Fibroblast of pulmonary artery (primary cell): ENCODE results near the gene SIL1.
"Not testable (repeated sequence)": the region's sequence is repeated elsewhere in the genome, so short reads cannot be mapped to it uniquely, and the experiment has no call there.

Experiments used
- DNase-seq: peaks from one replicate; pipeline ENCODE4 v3.0.0-alpha.2; 2010; ENCODE audit warnings: low read depth
- H3K4me3 ChIP-seq: replicated peaks from 2 replicates; pipeline ENCODE4 v1.5.1; 2011; ENCODE audit warnings: low read depth, mild to moderate bottlenecking, control low read depth, low read length, moderate library complexity
- TF ChIP-seq, protein P1 (sequence below): IDR thresholded peaks from 2 replicates; pipeline ENCODE4 v1.5.1; 2011; ENCODE audit warnings: mild to moderate bottlenecking, control low read depth, low read length, inconsistent platforms; ENCODE audit errors: missing control alignments

The SIL1 gene

DNA sequence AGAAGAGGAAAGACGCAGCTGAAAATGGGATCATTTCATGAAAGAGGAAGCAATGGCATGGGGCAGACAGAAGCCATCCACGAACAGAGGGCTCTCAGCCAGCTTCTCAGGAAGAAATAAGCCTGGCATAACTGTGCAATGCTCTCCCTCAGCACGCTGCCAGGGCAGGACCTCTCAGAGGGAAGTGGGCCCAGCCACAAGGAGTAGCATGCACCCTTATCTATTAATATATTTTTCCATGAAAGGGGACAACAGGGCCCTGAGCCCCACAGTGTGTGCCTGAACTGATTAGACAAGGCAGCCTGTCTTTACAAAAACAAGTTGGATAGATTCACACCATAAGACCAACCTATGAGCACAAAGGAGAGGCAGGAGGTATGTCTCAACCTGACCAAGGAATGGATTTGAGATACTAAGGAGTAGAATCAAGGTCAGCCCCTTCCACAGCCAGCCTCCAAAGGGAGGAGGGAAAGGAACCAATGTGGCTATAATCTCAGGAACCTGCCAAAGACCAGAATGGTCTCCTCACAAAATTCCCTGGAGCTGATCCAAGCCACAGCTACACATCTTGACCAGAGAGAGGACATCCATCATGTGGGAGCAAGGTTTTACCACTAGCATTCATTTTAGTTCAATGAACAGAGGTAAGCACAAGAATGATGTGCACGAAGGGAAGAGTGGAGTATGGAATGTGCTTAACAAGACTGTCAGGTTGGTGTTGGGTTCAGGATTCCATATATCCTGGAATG is 154.8 kb downstream of the SIL1 start:
- no peak overlapping the region for H3K4me3 ChIP-seq
- TF ChIP-seq, protein P1, sequence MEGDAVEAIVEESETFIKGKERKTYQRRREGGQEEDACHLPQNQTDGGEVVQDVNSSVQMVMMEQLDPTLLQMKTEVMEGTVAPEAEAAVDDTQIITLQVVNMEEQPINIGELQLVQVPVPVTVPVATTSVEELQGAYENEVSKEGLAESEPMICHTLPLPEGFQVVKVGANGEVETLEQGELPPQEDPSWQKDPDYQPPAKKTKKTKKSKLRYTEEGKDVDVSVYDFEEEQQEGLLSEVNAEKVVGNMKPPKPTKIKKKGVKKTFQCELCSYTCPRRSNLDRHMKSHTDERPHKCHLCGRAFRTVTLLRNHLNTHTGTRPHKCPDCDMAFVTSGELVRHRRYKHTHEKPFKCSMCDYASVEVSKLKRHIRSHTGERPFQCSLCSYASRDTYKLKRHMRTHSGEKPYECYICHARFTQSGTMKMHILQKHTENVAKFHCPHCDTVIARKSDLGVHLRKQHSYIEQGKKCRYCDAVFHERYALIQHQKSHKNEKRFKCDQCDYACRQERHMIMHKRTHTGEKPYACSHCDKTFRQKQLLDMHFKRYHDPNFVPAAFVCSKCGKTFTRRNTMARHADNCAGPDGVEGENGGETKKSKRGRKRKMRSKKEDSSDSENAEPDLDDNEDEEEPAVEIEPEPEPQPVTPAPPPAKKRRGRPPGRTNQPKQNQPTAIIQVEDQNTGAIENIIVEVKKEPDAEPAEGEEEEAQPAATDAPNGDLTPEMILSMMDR = no peak
- peak; percentile 35 for DNase-seq

DNA sequence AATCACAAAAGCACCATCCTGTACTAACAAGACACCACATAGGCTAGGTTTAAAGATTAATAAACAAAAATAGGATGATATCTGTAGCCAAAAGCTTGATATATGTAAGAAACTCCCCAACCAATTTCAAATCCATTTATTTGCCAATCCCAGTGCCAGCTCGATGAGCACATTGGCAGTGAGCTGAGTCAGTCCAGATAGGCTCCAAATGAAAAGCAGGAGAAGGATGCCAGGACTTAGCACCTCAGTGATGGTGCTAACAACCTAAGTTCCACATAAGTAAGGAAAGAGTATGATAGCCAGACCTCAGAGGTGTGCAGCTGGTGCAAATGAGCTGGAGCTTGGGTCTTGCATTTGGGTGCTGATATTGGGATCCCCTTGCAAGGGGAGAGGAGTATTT is 158.1 kb downstream of the SIL1 start:
- no peak overlapping the region for H3K4me3 ChIP-seq
- DNase-seq = no peak
- TF ChIP-seq, protein P1 = no peak

DNA sequence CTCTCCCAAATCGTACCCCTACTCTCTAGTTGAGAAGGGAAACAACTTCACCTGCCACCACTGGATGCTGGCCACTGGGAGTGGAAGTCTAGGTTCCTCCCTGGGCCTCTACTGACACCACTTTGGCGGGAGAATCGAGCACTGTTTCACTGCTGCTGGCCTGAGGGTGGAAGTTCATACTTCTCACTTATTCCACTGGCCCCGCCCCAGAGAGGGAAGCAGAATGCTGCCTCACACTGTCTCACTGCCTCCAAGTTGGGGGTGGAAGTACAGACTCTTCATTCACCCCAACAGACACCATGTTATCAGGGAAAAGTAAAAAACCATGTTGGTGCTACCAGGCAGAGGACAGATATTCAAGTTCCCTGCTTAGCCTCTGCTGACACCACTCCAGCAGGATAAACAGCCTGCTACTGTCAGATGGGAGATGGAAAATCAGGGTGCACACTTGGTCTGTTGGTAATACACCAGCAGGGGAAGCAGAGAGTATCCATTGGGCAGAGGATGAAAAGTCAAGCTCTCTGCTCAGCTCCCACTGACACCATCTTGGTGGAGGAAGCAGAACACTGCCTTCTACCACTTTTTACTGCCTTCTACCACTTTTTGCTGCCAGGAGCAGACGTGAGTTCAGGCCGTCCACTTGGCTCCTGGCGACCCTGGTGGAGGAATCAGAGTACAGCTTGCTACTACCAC is 159.4 kb downstream of the SIL1 start:
- no peak for DNase-seq
- TF ChIP-seq, protein P1 = peak; percentile 21
- H3K4me3 ChIP-seq = no peak overlapping the region

DNA sequence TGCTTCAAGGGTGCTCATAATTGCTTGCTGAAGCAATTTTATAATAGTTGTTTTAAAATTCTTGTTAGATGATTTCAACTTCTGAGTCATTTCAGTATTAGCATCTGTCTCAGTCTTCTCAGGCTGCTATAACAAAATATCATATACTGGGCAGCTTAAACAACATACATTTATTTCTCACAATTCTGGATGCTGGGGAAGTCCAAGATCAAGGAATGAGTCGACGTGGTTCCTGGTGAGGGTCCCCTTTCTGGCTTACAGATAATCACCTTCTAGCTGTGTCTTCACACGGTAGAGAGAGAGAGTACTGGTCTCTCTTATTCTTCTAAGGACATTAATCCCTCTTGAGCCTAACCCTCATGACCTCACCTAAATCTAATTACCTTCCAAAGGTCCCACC is 160.4 kb downstream of the SIL1 start:
- DNase-seq = no peak

DNA sequence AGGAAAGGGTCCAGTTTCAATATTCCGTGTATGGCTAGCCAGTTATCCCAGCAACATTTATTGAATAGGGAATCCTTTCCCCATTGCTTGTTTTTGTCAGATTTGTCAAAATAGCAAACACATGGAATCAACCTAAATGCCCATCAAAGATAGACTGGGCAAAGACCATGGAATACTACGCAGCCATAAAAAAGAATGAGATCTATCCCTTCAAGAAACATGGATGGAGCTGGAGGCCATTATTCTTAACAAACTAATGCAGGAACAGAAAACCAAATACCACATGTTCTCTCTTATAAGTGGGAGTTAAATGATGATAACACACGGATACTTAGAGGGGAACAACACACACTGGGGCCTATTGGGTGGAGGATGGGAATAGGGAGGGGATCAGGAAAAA is 161.8 kb downstream of the SIL1 start:
- not testable (repeated sequence) for H3K4me3 ChIP-seq, DNase-seq

More for the DNA sequence above, 160.4 kb downstream of the SIL1 start:
- TF ChIP-seq, protein P1 = no peak
- no peak overlapping the region for H3K4me3 ChIP-seq

DNA sequence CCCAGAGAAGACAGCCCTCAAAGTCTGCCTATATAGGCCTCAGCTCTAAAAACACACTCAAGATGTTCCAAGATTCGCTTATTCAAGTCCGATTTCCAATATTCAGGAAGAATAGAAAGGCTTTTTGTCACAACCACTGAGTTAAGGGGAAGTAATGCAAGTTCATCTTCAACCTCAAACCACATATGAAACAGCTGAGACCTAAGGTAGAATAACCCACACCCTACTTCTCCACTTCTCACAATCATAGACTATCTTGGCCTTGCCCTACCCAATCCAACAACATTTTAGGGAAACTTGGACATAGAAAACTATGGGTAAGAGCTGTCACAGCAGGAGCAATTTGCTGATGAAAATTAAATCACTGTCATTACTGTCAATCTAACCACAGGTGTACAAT is 171.0 kb downstream of the SIL1 start:
- H3K4me3 ChIP-seq = no peak overlapping the region
- TF ChIP-seq, protein P1 = no peak
- no peak for DNase-seq

DNA sequence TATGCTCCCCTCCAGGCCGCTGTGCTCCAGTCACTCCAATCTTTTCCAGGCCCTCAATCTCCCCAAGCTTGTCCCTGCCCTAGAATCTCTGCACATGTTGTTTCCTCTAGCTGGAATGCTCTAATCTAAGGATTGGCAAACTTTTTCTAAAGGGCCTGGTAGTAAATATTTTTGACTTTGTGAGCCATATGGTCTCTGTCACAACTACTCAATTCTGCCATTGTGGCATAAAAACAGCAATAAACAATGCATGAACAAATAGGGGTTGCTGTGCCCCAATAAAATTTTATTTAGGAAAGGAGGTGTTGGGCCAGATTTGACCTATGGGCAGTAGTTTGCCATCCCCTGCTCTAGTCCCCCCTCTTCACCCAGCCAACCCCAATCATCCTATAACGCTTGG is 172.5 kb downstream of the SIL1 start:
- no peak overlapping the region for H3K4me3 ChIP-seq
- no peak for DNase-seq
- TF ChIP-seq, protein P1 = no peak
